Smooth muscle cell of the umbilical artery (primary cell): ENCODE results near the gene C21orf91. TPM values are rescaled to one million over a fixed set of nuclear protein-coding genes. Genes with fewer than 3 reads are reported as not detected.

Experiments used
- total RNA-seq: library from RNA; depleted of rRNA; stranded (reverse); fragments of >200 nt; gene quantifications from 2 replicates; pipeline ENCODE4 v1.2.3, GENCODE V29; 2014

The C21orf91 gene
- 4.5 and 5.8 TPM in 2 replicates for total RNA-seq

GRCh38 chr21:17819114-17819876 is at the start of gene C21orf91:
TSS of gene C21orf91 (minus strand) at chr21:17819356. CDS start at chr21:17818318, 1,038 bp downstream.

Other genes starting within 250 kb of the C21orf91 start
- gene BTG3, start 206.5 kb downstream of the C21orf91 start, total RNA-seq, result 40.8 and 41.6 TPM in 2 replicates